CD1c-positive myeloid dendritic cell (primary cell): Measurements from ENCODE around the gene PAX2.

ENCODE experiments used
- DNase-seq: peaks from one replicate; pipeline ENCODE4 v3.0.0-alpha.2; 2016; ENCODE audit errors: extremely low spot score

PAX2 gene

DNA sequence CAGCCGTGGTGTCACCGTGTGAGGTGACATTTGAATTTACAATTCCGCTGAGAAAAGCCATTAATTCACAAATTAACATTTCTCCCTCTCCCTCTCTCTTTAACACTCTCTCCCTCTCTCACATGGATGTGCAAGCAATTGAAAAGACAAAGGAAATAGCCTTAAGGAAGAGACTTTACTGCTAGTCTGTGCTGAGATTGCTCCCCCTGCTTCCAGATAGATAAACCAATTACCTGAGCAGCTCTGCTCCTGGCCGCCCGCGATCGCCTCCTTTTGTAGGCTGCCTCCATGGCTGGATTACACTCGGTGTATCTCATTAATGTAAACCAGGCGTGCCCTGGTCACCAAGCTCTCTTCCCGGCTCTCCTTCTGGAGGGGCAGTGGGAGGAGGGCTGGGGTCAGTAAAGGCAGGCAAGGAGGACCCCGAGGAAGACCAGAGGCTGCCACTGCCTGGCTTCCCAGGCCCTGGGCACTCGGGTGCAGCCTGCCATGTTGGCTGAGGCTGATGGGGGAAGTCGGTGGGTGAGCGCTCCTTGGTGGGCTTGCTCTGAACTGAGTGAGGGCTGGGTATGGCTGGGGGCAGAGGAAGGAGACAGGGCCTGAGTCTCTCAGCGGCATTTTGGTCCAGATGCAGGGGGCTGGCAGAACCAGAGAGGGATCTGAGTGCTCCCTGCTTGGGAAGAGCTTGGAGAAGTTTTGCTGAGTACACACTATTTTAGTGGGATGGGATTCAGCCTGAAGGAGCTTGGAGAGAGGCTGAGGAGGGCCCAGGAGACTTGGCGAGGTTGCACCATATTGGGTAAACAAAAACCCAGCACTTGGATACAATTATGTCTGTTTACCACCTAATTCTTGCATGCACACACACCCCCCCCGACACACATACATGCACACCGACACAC, 42.9 kb downstream of the PAX2 start:
- no peak for DNase-seq

DNA sequence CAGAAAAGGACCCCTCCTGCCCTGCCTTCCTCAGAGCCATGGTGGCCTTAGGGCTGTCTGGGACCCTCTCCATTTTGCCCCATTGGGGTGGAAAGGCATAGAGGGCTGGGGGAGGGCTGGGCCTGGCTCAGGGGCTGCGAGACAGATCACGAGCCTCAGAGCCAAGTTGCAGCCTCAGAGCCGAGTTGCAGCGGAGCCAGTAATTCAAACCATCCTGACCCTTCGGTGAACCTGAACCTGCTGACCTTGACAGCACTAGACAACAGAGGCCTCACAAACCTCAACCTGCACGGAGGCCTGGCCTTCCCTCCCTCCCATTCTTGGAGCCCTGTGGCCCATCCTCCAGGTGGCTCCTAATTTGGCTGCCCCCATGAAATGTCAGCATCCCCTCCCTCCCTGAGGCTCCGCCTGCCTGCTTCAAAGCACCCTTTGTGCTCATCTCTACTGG, 45.4 kb downstream of the PAX2 start:
- DNase-seq = no peak

DNA sequence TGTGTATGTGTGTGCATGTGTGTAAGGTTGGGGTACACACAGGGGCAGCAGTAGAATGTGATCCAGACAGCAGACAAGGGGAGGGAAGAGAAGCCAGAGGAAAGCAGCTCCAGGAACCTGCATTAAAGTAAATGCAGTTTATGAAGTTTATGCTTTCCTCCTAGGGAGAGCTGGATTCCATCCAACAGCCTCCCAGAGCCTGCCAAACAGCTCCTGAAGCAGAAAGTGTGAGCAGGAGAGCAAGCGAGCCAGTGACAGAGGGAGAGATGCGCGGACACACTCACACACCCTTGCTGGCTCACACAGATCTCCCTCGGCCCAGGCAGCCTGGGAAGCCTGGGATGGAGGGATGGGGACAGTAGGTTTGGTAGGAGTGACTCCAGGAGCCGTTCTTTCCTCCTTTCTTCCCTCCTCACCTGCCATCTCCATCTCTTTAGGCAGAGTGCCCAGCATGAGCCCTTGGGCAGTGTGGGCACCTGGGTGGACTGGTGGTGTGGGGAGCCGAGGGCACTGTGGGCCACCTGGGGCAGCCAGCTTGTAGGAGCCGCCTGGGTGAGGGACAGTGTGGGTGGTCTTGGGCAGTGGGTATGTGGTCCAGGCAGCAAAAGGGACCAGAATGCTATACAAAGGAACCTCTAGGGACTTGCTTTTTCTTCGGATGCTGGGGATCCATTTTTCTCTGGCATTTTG, 46.1 kb downstream of the PAX2 start:
- DNase-seq = no peak

DNA sequence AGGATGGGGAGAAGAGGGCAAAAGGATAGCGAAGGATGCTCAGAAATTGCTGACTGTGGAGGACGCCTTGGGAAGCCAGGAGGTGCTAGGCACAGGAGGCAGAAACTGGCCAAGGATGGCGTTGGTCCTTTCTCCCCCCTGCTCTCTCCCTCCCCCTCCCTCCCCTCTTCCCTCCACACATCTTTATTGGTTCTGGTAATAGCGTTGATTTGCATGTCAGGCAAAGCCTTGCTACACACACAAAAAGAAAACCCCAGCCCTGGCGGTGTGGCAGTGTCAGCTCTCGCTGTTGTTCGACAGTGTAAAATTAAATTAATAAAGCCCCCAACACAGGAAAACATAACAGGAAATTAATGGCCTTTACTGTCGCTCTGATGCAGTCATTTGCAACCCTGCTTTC, 47.2 kb downstream of the PAX2 start:
- DNase-seq = no peak

DNA sequence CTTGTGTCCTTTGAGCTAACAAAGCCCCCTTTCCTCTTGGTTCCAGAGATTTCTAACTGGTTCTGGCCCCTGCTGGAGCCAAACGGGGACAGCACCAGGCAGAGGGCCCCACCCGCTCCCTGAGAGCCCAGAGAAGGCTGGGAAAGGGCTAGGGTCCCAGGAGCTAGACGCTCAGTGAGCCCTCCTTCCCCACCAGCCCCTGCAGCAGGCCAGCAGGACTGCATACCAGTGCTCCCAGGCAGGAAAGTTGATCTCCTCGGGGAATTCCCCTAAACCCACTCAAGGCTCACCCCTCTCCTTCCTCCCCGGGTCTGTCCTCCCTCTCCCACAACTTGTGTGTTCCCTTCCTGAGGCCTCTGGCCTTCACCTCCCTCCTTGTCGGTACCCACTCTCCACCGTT, 47.7 kb downstream of the PAX2 start:
- DNase-seq = no peak

DNA sequence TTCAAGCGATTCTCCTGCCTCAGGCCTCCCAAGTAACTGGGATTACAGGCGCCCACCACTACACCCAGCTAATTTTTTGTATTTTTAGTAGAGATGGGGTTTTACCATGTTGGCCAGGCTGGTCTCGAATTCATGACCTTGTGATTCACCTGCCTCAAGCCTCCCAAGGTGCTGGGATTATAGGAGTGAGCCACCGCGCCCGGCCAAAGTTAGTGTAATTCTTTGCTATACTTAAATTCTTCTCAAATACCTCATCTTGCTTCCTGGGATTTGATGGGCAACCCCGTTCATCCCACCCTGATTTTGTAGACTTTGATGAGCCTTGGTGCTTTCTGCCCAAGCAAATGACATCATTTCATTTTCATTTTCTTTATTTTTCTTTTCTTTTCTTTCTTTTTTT, 54.5 kb downstream of the PAX2 start:
- no peak for DNase-seq

DNA sequence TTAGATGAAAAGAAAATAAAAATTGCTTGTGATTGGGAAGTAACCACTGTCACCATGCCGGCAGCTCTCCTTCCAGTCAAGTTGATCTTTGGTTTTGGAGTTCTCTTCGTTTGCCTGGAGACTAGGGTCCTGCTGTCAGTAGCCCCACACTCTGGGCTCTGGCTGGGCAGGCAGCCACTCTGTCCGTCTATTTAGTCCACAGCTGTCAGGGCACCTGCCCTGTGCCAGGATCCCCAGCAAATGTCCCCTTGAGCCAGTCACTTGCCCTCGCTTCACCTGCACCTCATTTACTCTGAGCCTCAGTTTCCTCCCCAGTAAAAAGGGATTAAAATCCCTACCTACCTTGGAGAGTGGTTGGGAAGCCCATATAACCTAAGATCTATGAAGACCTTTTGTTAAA, 55.5 kb downstream of the PAX2 start:
- no peak for DNase-seq

DNA sequence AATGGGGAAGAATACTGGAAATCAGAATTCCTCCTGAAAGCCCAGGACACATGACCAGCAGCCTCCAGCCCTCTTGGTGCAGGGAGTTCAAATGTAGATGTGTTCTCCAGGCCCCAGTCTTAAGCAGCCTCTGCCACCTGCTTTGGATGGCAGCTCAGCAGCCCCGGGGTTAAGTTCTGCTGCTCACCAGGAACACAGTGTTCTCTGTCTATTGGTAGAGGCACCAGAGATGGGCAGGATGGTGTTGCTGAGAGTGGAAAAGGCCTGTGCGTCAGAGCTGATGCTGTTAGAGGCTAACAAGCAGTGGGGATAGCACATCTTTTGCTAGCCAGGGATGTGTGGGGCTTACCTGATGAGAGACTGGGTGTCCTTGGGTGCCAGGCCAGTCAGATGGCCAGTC, 56.8 kb downstream of the PAX2 start:
- DNase-seq = no peak

DNA sequence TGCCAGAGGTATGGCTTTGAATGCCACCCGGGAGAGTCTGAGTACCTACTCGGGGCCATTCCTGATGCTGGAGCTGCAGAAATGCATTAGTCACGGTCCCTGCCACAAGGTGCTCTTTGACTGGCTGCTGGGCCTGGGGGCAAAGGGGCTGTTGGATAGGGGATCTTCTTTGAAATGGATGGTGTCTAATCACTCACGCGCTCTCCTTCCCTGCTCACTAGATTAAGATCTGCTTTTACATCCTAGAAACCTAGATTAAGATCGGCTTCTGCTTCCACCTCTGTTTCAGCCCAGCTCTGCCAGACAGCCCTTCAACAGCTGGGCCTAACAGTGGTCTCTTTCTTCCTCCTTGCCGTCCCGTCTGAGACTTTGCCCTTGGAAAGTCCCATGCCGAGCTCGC, 57.2 kb downstream of the PAX2 start:
- DNase-seq = no peak

DNA sequence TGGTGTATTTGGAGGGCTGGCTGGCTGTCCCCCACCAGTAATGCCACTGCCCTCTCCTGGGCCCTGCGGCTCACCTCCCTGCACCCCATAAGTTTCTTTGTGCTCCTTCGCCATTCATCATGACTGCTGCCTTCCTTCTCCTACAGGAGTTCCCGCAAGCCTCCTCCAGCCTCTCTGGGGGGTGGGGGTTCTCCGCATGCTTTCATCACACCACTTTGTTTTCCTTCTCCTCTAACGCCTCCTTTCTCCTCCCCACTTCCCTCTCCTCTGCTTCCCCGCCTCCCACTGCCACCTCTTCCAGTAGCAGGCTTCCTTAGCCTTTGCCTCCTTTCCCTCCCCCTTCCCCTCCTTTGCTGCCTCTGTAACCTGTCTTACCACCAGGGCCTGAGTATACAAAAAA, 58.1 kb downstream of the PAX2 start:
- no peak for DNase-seq

DNA sequence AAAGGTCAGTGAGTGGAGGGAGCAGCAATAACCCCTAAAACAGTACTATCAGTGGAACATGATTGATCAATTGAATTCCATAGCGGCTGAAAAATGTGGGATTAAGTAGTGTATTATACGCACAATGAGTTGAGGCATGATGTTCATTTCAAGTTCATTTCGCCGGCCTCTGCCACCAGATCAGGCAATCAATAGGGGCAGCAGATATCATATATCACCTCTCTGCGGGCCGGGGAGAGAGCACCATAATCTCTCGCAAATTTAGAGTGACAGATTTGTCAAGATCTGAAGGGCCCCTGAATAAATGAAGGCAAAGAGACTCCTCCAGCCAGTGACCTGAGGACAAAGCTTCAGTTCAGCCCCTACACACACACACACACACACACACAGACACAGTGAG, 58.5 kb downstream of the PAX2 start:
- DNase-seq = no peak

DNA sequence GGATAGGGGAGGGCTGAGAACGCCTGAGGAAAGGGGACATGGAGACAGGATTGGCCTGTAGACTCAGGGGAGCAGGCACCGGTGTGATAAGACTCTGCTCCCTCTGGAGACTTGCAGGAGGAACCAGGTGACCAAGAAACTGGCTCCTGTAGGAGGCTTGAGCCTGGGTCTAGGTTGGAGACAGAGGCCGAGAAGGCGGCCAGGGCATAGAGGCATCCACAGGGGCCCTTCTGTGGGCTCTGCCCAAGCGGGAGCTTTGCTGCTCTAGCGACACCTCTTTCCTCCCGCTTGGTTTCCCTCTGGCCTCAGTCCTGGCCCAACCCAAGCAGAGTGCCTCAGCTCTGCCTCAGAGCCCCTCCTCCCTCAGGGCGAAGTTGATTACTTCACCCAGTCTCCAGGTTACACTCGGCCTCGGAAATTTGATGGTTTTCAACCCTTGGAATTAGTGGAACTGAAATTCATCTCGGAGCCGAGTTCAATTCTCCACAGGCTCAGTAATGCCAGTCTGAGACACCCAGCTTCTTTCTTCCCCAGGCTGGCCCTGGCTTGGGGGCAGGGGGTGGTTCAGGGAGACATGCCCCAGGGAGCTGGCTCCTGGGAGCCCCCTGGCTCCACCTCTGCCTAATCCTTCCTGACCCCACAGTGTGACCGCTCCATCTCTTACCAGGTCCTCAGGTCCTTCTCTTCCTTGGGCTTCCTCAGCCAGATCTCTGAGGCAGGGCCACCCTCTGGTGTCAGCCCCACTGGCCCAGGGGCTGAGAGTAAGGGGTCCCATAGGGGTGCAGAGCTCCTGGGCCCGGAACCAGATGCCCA, 60.4 kb downstream of the PAX2 start:
- no peak for DNase-seq

DNA sequence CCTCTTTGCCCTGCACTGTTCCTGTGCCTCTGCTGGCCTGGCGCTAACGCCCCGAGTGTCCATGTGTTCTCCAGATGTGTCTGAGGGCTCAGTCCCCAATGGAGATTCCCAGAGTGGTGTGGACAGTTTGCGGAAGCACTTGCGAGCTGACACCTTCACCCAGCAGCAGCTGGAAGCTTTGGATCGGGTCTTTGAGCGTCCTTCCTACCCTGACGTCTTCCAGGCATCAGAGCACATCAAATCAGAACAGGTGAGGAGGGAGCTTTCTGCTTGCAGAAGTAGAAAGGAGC, 60.9 kb downstream of the PAX2 start:
- no peak for DNase-seq

DNA sequence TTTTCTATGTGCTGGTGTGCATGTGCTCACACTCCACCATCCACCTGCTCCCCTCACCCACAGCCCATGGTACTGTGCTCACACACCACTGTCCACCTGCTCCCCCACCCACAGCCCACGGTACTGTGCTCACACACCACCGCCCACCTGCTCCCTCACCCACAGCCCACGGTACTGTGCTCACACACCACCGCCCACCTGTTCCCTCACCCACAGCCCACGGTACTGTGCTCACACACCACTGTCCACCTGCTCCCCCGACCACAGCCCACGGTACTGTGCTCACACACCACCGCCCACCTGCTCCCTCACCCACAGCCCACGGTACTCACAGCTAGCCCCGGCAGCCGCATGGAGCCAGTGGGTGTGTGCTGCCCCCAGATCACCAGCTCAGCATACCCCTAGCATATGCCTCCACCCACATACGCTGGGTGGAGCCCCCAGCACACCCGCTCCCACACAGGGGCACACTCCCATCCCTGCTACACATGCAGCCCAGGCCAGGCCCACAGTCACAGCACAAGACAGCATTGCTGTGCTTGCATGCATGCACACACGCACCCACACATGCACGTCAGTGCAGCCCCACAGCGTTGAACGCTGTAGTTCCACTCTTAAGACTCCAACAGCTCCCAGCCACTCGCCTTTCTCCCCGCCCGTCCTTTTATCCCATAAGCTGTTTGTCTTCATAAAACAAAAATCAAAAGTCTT, 62.0 kb downstream of the PAX2 start:
- DNase-seq = no peak

DNA sequence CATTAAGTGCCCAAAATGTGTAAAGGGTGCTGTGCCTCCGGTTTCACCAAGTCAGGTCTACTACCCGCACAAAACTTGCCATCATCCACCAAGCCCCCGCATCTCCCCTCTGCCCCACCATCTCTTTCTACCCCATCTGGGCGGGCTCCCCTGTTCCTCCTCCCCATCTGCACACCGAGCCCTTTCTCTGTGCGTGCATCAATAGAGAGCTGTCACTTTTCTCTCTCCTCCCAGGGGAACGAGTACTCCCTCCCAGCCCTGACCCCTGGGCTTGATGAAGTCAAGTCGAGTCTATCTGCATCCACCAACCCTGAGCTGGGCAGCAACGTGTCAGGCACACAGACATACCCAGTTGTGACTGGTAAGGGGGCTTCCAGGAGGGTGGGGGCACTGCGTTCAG, 63.5 kb downstream of the PAX2 start:
- DNase-seq = no peak

DNA sequence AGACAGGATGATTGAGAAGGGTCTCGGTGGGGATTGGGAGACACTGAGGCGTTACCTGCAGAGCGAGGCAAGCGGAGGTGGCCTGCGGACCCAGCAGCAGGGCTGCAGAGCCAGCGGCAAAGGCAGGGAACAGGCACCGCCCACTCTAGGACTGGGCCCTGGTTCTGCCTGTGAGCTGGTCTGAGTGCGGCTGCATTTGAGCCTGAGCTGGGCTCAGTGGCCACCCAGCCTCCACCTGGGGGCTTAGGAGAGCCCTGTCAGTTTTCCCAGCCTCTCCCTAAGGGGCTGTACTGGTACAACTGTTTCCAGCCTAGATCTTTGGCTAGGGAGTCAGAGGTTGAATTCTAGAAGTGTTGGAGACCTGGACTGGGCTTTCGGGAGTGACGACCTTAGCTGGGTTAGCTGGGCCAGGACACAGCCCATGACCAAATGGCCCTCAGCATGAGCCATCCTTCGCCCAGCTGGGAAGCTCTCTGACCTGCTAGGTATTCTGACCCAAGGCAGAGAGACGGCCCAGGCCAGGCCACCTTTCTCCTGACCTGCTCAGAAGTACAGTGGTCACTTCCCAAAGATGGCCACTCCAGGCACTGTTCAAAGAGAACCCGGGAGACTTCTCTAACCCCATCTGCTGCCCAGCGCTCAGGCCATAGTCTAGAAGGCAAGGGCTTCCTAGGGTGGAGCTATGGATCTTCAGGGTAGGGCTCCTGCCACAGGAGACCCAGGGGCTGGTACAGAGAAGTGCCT, 64.9 kb downstream of the PAX2 start:
- DNase-seq = no peak

DNA sequence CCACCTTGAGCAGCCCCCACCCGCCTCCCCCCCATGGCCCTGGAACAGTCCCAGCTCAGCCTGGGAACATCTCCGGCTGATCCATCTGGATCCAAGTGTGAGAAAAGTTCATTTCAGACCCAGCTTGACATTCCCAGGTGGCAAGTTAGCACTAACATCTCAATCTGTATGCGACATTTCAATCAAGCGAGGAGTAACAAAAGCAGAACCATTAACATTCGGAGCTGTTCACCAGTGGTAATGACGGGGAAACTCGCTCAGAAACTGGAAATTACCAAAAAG, 65.4 kb downstream of the PAX2 start:
- no peak for DNase-seq

DNA sequence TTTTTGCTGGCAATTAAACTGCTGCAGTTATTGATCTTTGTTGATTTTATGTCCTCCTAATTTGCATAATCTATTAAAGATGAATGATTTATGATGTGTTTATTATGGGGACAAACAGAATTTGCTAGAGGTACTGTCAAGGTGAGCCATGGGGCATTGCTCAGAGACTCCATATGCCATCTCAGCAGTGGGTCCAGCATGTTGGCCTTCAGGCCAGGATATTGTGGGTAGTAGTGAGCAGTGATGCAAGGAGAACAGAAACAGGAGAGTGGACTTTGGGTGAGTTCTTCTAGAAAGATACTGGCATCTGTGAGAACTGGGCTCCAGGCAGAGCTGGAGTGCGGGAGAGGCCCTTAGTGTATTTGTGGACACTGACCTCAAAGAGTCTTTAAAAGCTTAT, 65.9 kb downstream of the PAX2 start:
- DNase-seq = no peak

DNA sequence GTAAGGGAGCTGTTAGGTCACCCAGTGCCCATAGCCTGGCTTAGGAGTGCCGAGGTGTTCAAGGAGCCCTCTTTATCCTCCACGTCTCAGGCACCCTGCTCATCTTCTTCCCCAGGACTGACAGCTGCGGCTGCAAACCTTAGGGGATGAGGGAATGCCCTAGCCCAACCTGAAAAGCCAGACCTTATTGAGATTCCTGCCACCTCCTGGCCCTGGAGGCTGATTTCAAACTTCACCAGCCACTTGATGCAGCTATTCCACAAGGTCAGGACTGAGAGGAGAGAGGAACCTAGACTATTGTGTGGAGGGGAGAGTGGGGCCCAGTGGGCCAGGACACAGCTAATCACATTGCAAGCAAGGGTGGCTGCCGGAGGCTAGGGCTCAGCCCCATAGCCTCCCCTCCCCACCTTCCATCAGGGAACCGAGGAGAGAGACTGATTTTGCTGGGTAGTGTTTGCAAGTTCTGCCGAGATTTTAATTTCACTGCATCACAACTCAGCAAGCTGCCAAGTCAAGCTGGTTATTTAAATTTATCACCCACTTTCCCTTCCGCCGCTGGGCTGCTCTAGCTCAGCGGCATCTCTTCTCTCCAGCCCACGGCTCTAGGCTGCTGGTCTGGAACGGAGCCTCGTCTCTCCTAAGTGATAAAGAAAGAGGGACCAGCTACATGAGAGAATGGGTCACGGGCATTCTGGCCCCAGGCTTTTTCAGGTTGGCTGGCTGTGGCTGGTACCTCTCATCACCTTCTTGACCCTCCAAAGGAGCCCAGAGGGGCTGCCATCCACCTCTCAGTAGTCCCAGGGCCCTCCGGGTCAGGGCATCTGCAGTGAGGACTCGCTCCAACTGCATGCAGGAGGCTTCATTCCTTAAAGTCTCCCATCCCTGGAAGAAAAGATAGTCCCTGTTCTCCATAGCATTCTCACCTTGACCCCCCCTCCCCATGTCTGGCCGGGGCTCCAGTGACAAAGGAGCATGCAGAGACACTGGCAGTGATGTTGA, 66.7 kb downstream of the PAX2 start:
- DNase-seq = no peak

DNA sequence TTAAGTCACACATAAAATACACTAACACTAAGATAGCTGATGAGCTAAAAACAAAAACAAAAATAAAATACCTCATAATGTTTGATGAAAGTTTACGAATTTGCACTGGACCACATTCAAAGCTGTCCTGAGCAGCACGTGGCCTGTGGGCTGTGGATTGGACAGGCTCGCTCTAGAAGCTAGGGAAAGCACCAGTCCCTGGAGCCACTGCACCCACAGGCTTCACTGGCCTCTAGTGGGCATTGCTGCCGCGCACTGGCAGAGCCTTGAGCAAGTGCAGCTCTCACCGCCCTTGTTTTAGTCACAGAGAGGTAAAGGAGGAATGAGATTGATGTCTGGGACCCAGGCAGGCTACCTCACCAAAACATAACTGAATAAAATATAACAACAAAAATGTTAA, 67.6 kb downstream of the PAX2 start:
- DNase-seq = no peak
